ENCODE data around the gene TECPR2.

GRCh38 chr14:102362084-102362483, 657 bp upstream of the TECPR2 start:
- TF ChIP-seq CTCF (IDR thresholded peaks at IDR 0.05), result no peak
- no peak for TF ChIP-seq POLR2A (IDR thresholded peaks at IDR 0.05)

Measured in body of pancreas (tissue), 4 donors.